Measurements from ENCODE around the gene CHDH.

CHDH gene

DNA sequence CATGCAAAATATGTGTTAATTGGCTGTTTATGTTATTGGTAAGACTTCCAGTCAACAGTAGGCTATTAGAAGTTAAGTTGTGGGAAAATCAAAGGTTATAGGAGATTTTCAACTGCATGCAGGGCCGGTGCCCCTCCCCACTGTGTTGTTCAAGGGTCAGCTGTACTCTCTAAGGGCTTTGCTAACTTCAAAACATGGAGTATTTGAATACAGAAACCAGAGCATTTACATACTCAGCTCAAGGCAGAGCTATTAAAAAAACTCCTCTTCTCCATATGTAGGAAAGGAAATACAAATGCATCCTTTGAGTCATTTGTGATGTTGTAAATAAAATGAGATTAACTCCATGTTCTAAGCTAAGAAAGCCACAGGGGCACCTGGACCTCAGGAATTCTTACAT, 16.9 kb upstream of the CHDH start:
- peaks cover 91% of the 10 kb centered on the region for H3K36me3 ChIP-seq (ENCODE audit: insufficient read depth, insufficient read length, low read length)
- H3K4me3 ChIP-seq (ENCODE audit: insufficient read length, low read depth), result no peak overlapping the region
- no peak for DNase-seq (ENCODE audit: low read depth, low spot score)
- TF ChIP-seq ZNF274 (IDR thresholded peaks at IDR 0.05; ENCODE audit: low read depth, low read length), result no peak
- no peak for TF ChIP-seq SUZ12 (IDR thresholded peaks at IDR 0.05; ENCODE audit: extremely low read depth, insufficient read depth, insufficient read length)
- TF ChIP-seq YY1 (IDR thresholded peaks at IDR 0.05; ENCODE audit: insufficient read depth, insufficient read length), result no peak
- H3K9me3 ChIP-seq (ENCODE audit: insufficient read depth, low read length), result no peaks in the 10 kb centered on the region
- no peaks in the 10 kb centered on the region for H3K4me1 ChIP-seq (ENCODE audit: insufficient read depth, insufficient read length)
- no peak overlapping the region for H3K9ac ChIP-seq (ENCODE audit: insufficient read length, low read depth)
- H3K27me3 ChIP-seq (ENCODE audit: insufficient read depth, insufficient read length), result no peaks in the 10 kb centered on the region

DNA sequence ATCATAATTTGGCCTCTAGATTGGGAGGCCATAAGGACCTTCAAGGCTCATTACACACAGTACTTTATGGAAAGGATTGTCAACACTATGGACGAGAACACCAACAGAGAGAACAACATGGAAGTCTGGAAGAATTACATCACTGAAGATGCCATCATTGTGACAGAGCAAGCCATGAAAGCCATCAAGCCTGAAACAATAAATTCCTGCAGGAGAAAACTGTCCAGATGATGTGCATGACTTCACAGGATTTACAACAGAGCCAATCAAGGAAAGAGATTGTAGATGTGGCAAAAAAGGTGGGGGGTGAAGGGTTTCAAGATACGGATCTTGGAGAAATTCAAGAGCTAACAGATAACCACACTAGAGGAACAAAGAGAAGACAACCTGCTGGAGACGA, 16.0 kb upstream of the CHDH start:
- H3K9ac ChIP-seq (ENCODE audit: insufficient read length, low read depth), result no peak overlapping the region
- H3K9me3 ChIP-seq (ENCODE audit: insufficient read depth, low read length), result no peaks in the 10 kb centered on the region
- peaks cover 91% of the 10 kb centered on the region for H3K36me3 ChIP-seq (ENCODE audit: insufficient read depth, insufficient read length, low read length)
- no peak overlapping the region for H3K4me3 ChIP-seq (ENCODE audit: insufficient read length, low read depth)
- H3K4me1 ChIP-seq (ENCODE audit: insufficient read depth, insufficient read length), result no peaks in the 10 kb centered on the region
- DNase-seq (ENCODE audit: low read depth, low spot score), result no peak
- H3K27me3 ChIP-seq (ENCODE audit: insufficient read depth, insufficient read length), result no peaks in the 10 kb centered on the region
- no peak for TF ChIP-seq SUZ12 (IDR thresholded peaks at IDR 0.05; ENCODE audit: extremely low read depth, insufficient read depth, insufficient read length)
- TF ChIP-seq ZNF274 (IDR thresholded peaks at IDR 0.05; ENCODE audit: low read depth, low read length), result no peak
- no peak for TF ChIP-seq YY1 (IDR thresholded peaks at IDR 0.05; ENCODE audit: insufficient read depth, insufficient read length)

DNA sequence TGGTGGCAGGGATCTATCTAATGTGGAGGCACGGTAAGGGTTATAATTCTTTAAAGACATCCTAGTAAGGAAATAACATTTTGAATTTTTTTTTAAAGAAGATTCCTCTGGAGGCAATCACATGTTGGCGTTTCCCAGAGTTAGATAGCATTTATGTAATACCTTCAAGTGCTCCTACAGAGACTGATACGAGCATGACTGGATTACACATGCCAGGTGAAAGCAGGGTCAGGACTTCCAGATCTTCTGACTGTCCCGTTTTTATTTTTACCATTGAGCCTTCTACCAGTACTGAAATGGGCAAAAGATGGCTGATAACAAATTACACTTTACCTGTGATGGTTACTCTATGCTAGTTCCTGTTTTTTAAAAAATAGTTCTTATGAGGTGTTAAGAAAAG, 14.0 kb upstream of the CHDH start:
- peaks cover 87% of the 10 kb centered on the region for H3K36me3 ChIP-seq (ENCODE audit: insufficient read depth, insufficient read length, low read length)
- no peak overlapping the region for H3K9ac ChIP-seq (ENCODE audit: insufficient read length, low read depth)
- H3K4me3 ChIP-seq (ENCODE audit: insufficient read length, low read depth), result no peak overlapping the region
- no peaks in the 10 kb centered on the region for H3K9me3 ChIP-seq (ENCODE audit: insufficient read depth, low read length)
- H3K4me1 ChIP-seq (ENCODE audit: insufficient read depth, insufficient read length), result no peaks in the 10 kb centered on the region
- TF ChIP-seq SUZ12 (IDR thresholded peaks at IDR 0.05; ENCODE audit: extremely low read depth, insufficient read depth, insufficient read length) (no peak), YY1 (IDR thresholded peaks at IDR 0.05; ENCODE audit: insufficient read depth, insufficient read length) (no peak), ZNF274 (IDR thresholded peaks at IDR 0.05; ENCODE audit: low read depth, low read length) (no peak)
- H3K27me3 ChIP-seq (ENCODE audit: insufficient read depth, insufficient read length), result no peaks in the 10 kb centered on the region
- DNase-seq (ENCODE audit: low read depth, low spot score), result no peak

- DNase-seq (ENCODE audit: low read depth, low spot score), result no peak
- no peak overlapping the region for H3K4me3 ChIP-seq (ENCODE audit: insufficient read length, low read depth)
- no peak for TF ChIP-seq SUZ12 (IDR thresholded peaks at IDR 0.05; ENCODE audit: extremely low read depth, insufficient read depth, insufficient read length)
- no peak for TF ChIP-seq ZNF274 (IDR thresholded peaks at IDR 0.05; ENCODE audit: low read depth, low read length)
- TF ChIP-seq YY1 (IDR thresholded peaks at IDR 0.05; ENCODE audit: insufficient read depth, insufficient read length), result no peak
Measured at GRCh38 chr3:53859178-53859577, 13.0 kb upstream of the CHDH start.

DNA sequence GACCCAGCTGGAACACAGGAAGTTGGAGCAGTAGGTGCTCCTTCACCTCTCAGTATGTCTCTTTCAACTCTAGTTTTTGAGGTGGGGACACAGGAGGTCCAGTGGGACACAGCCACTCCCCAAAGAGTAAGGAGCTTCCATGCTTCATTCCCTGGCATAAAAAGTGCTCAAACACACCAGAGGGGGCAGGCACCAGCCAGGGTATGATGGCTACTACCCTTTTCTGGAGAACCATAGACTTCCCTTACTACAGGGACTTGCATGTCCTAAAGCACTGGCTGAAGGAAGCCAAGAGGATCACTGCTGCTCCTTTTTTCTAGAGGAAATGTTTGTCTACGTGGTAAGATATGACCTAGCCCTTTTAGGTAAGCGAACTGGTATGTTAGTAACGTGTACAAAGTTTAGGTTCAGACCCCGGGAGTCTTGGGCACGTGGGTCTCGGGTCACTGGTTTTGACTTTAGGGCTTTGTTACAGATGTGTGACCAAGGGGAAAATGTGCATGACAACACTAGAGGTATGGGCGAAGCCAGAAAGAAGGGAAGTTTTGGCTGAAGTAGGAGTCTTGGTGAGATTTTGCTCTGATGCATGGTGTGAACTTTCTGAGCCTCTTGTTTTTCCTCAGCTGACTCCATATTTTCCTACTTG, 12.0 kb upstream of the CHDH start:
- H3K4me1 ChIP-seq (ENCODE audit: insufficient read depth, insufficient read length), result no peaks in the 10 kb centered on the region
- no peak overlapping the region for H3K4me3 ChIP-seq (ENCODE audit: insufficient read length, low read depth)
- DNase-seq (ENCODE audit: low read depth, low spot score), result no peak
- no peaks in the 10 kb centered on the region for H3K27me3 ChIP-seq (ENCODE audit: insufficient read depth, insufficient read length)
- no peaks in the 10 kb centered on the region for H3K9me3 ChIP-seq (ENCODE audit: insufficient read depth, low read length)
- H3K9ac ChIP-seq (ENCODE audit: insufficient read length, low read depth), result no peak overlapping the region
- TF ChIP-seq ZNF274 (IDR thresholded peaks at IDR 0.05; ENCODE audit: low read depth, low read length), result no peak
- no peak for TF ChIP-seq YY1 (IDR thresholded peaks at IDR 0.05; ENCODE audit: insufficient read depth, insufficient read length)
- H3K36me3 ChIP-seq (ENCODE audit: insufficient read depth, insufficient read length, low read length), result peaks cover 74% of the 10 kb centered on the region

More at GRCh38 chr3:53859178-53859577, 13.0 kb upstream of the CHDH start:
- Histone ChIP-seq H3K9ac (ENCODE audit: insufficient read length, low read depth) (no peak overlapping the region), H3K27me3 (ENCODE audit: insufficient read depth, insufficient read length) (no peaks in the 10 kb centered on the region), H3K4me1 (ENCODE audit: insufficient read depth, insufficient read length) (no peaks in the 10 kb centered on the region), H3K9me3 (ENCODE audit: insufficient read depth, low read length) (no peaks in the 10 kb centered on the region), H3K36me3 (ENCODE audit: insufficient read depth, insufficient read length, low read length) (peaks cover 78% of the 10 kb centered on the region)

GRCh38 chr3:53856964-53857363, 10.7 kb upstream of the CHDH start:
- no peaks in the 10 kb centered on the region for H3K27me3 ChIP-seq (ENCODE audit: insufficient read depth, insufficient read length)
- H3K4me3 ChIP-seq (ENCODE audit: insufficient read length, low read depth), result no peak overlapping the region
- DNase-seq (ENCODE audit: low read depth, low spot score), result no peak
- peaks cover 68% of the 10 kb centered on the region for H3K36me3 ChIP-seq (ENCODE audit: insufficient read depth, insufficient read length, low read length)
- no peak for TF ChIP-seq YY1 (IDR thresholded peaks at IDR 0.05; ENCODE audit: insufficient read depth, insufficient read length)
- no peak for TF ChIP-seq SUZ12 (IDR thresholded peaks at IDR 0.05; ENCODE audit: extremely low read depth, insufficient read depth, insufficient read length)
- no peak for TF ChIP-seq ZNF274 (IDR thresholded peaks at IDR 0.05; ENCODE audit: low read depth, low read length)
- H3K9me3 ChIP-seq (ENCODE audit: insufficient read depth, low read length), result no peaks in the 10 kb centered on the region
- no peaks in the 10 kb centered on the region for H3K4me1 ChIP-seq (ENCODE audit: insufficient read depth, insufficient read length)
- no peak overlapping the region for H3K9ac ChIP-seq (ENCODE audit: insufficient read length, low read depth)

DNA sequence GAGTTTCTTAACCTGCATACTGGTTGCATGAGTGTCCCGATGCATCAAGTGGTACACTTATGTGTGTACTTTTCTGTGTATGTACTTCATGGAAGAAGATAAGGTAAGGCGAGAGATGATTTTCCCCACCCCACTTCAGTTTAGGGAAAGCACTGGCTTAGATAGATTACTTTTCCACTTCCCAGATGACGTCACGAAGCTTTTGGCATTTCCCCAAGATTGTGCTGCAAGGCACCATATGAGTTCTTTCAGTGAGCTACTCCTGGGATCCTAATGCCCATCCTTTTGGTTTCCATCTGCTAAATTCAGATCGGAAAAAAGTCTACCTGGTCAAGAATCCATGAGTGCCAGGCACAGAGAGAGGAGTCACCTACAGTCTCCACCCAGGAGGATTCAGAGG, 4.7 kb upstream of the CHDH start:
- no peak for DNase-seq (ENCODE audit: low read depth, low spot score)

More for the DNA sequence above, 4.7 kb upstream of the CHDH start:
- no peaks in the 10 kb centered on the region for H3K4me1 ChIP-seq (ENCODE audit: insufficient read depth, insufficient read length)
- no peaks in the 10 kb centered on the region for H3K9me3 ChIP-seq (ENCODE audit: insufficient read depth, low read length)
- no peak overlapping the region for H3K9ac ChIP-seq (ENCODE audit: insufficient read length, low read depth)
- H3K36me3 ChIP-seq (ENCODE audit: insufficient read depth, insufficient read length, low read length), result peaks cover 24% of the 10 kb centered on the region
- peaks cover 8% of the 10 kb centered on the region for H3K27me3 ChIP-seq (ENCODE audit: insufficient read depth, insufficient read length)
- TF ChIP-seq SUZ12 (IDR thresholded peaks at IDR 0.05; ENCODE audit: extremely low read depth, insufficient read depth, insufficient read length) (no peak), YY1 (IDR thresholded peaks at IDR 0.05; ENCODE audit: insufficient read depth, insufficient read length) (no peak), ZNF274 (IDR thresholded peaks at IDR 0.05; ENCODE audit: low read depth, low read length) (no peak)
- no peak overlapping the region for H3K4me3 ChIP-seq (ENCODE audit: insufficient read length, low read depth)
